Left forelimb (tissue), 1 donor: ENCODE data around the gene LRCH4.
"Not testable (repeated sequence)": the region's sequence is repeated elsewhere in the genome, so short reads cannot be mapped to it uniquely, and the experiment has no call there.

Source experiments
- DNase-seq: peaks from one replicate; pipeline ENCODE4 v3.0.0-alpha.2; 2018; ENCODE audit warnings: low spot score

LRCH4 gene

GRCh38 chr7:100544967-100545359 lies 41.0 kb downstream of the LRCH4 start:
- no peak for DNase-seq

- DNase-seq, result no peak
These were observed 41.5 kb downstream of the LRCH4 start for GRCh38 chr7:100544386-100544785.

- no peak for DNase-seq
These were observed 42.3 kb downstream of the LRCH4 start for GRCh38 chr7:100543586-100543985.

- DNase-seq, result not testable (repeated sequence)
These were observed 44.6 kb downstream of the LRCH4 start for GRCh38 chr7:100541309-100541708.

GRCh38 chr7:100540073-100540723 lies 45.7 kb downstream of the LRCH4 start:
- DNase-seq, result no peak

GRCh38 chr7:100539436-100540006 lies 46.4 kb downstream of the LRCH4 start:
- DNase-seq, result no peak

GRCh38 chr7:100538654-100539435 lies 47.1 kb downstream of the LRCH4 start, which contains the start of gene AGFG2:
Gene AGFG2, plus strand, starts transcription at chr7:100539203. Its CDS starts 144 bp downstream, at chr7:100539347.
- peak; percentile 100 for DNase-seq

GRCh38 chr7:100538348-100538653 lies 47.6 kb downstream of the LRCH4 start:
- no peak for DNase-seq

- not testable (repeated sequence) for DNase-seq
These were observed 49.2 kb downstream of the LRCH4 start for GRCh38 chr7:100536695-100537094.

- not testable (repeated sequence) for DNase-seq
These were observed 49.9 kb downstream of the LRCH4 start for GRCh38 chr7:100535982-100536381.

GRCh38 chr7:100532165-100533022 lies 53.5 kb downstream of the LRCH4 start:
- DNase-seq, result no peak

GRCh38 chr7:100528108-100528866 lies 57.6 kb downstream of the LRCH4 start:
- not testable (repeated sequence) for DNase-seq
